Keratinocyte (primary cell): ENCODE data around the gene CPEB3. TPM values are rescaled to one million over a fixed set of nuclear protein-coding genes. Genes with fewer than 3 reads are reported as not detected.
A peak's percentile ranks its signal among the peaks of the same experiment; 100 is the strongest.

Experiments used
- DNase-seq: peaks from one replicate; pipeline ENCODE4 v3.0.0-alpha.2; 2011; ENCODE audit warnings: low read depth, missing footprints, low spot score
- FAIRE-seq: peaks from 2 replicates; lab custom pipeline; 2011; peaks lifted over from hg19 to GRCh38; lab: Jason Lieb, UNC
- H2AFZ ChIP-seq: 2 replicates; pipeline ENCODE4 v1.6.0; 2012; ENCODE audit warnings: low read length, control low read depth, inconsistent platforms; ENCODE audit not compliant: control insufficient read depth
- H3K27ac ChIP-seq: 2 replicates; pipeline ENCODE4 v1.5.1; 2011; ENCODE audit warnings: low read length; ENCODE audit not compliant: control insufficient read depth, insufficient read depth
- H3K27me3 ChIP-seq: 3 replicates; pipeline ENCODE4 v1.6.0; 2011; ENCODE audit warnings: low read length; ENCODE audit not compliant: control insufficient read depth, insufficient read depth; ENCODE audit errors: extremely low read depth
- H3K36me3 ChIP-seq, 2 experiments: 2 replicates in 1 of 2; 3 replicates in 1 of 2; pipeline ENCODE4 v1.5.1; 2011; ENCODE audit warnings: low read length in 2 of 2, mild to moderate bottlenecking in 1 of 2; ENCODE audit not compliant: control insufficient read depth in 2 of 2, insufficient read depth in 2 of 2; ENCODE audit errors: extremely low read depth in 1 of 2
- H3K4me1 ChIP-seq: 3 replicates; pipeline ENCODE4 v1.5.1; 2011; ENCODE audit warnings: low read length; ENCODE audit not compliant: control insufficient read depth, insufficient read depth; ENCODE audit errors: extremely low read depth
- H3K4me2 ChIP-seq: 3 replicates; pipeline ENCODE4 v1.6.0; 2011; ENCODE audit warnings: low read depth, low read length; ENCODE audit not compliant: control insufficient read depth, insufficient read depth; ENCODE audit errors: extremely low read depth
- H3K4me3 ChIP-seq, 3 experiments: fragments of 200-600 bp in 1 of 3; sonication (generic) in 1 of 3; 2 replicates in 2 of 3; 3 replicates in 1 of 3; pipeline ENCODE4 v1.5.1; 2011 to 2016; ENCODE audit warnings: low read length in 3 of 3, mild to moderate bottlenecking in 3 of 3, control low read depth in 2 of 3, inconsistent platforms in 1 of 3, low read depth in 1 of 3, mixed read lengths in 1 of 3, mixed run types in 1 of 3, moderate library complexity in 1 of 3; ENCODE audit not compliant: control insufficient read depth in 2 of 3, insufficient read depth in 2 of 3; ENCODE audit errors: extremely low read depth in 1 of 3
- H3K79me2 ChIP-seq: 2 replicates; pipeline ENCODE4 v1.6.0; 2012; ENCODE audit warnings: low read length; ENCODE audit not compliant: control insufficient read depth, insufficient read depth
- H3K9ac ChIP-seq: 3 replicates; pipeline ENCODE4 v1.6.0; 2011; ENCODE audit warnings: low read length; ENCODE audit not compliant: control insufficient read depth, insufficient read depth; ENCODE audit errors: extremely low read depth
- H3K9me1 ChIP-seq: 3 replicates; pipeline ENCODE4 v1.6.0; 2011; ENCODE audit warnings: low read length; ENCODE audit not compliant: control insufficient read depth, insufficient read depth; ENCODE audit errors: extremely low read depth
- H3K9me3 ChIP-seq: 2 replicates; pipeline ENCODE4 v1.5.1; 2012; ENCODE audit warnings: low read depth, low read length; ENCODE audit not compliant: control insufficient read depth
- H4K20me1 ChIP-seq: 3 replicates; pipeline ENCODE4 v1.6.0; 2011; ENCODE audit warnings: low read length; ENCODE audit not compliant: control insufficient read depth, insufficient read depth; ENCODE audit errors: extremely low read depth
- CTCF ChIP-seq, 3 experiments: IDR thresholded peaks in 1 of 3; conservative IDR thresholded peaks in 1 of 3; optimal IDR thresholded peaks in 1 of 3; 2 replicates in 2 of 3; 3 replicates in 1 of 3; pipeline versions ENCODE3 to v1.5.1; 2011; ENCODE audit warnings: low read length in 3 of 3, mild to moderate bottlenecking in 3 of 3, moderate library complexity in 2 of 3, control low read depth in 1 of 3, inconsistent platforms in 1 of 3; ENCODE audit not compliant: insufficient read depth in 2 of 3; ENCODE audit errors: extremely low read depth in 1 of 3
- EZH2 ChIP-seq: IDR thresholded peaks from one replicate; pipeline ENCODE4 v1.6.1; 2012; ENCODE audit warnings: inconsistent platforms, mild to moderate bottlenecking, low read length, moderate library complexity
- dilution Hi-C: fragments of 300-500 bp; cut with MboI; formaldehyde crosslinking; loops from one replicate; pipeline ENCODE4 v1.7.0; 2020; ENCODE audit warnings: low sequenced_read_pairs; ENCODE audit not compliant: extremely low pct_ligation_motif_present
- polyA plus RNA-seq, 5 experiments: library from polyadenylated mRNA; depleted of rRNA in 3 of 5; stranded (reverse) in 3 of 5; stranded (forward) in 1 of 5; unstranded in 1 of 5; fragments of >200 nt; gene quantifications; 1 replicate in 1 of 5; 2 replicates in 3 of 5; 3 replicates in 1 of 5; pipeline versions ENCODE4 v1.2.1 to v1.2.3, GENCODE V29; 2011 to 2012; ENCODE audit warnings: missing spikeins in 2 of 5, low read depth in 1 of 5, low replicate concordance in 1 of 5

Gene CPEB3
- polyA plus RNA-seq, 1 donor (not counting 4 experiments of a cell fraction or from before 2014, with no cell fraction given), result 0.47 TPM

- Histone ChIP-seq H3K4me1 (peaks cover 36% of the 10 kb centered on the region), H3K27me3 (no peaks in the 10 kb centered on the region), H3K4me2 (peak overlapping the region; percentile 92), H3K36me3 (no peaks in the 10 kb centered on the region), H4K20me1 (no peaks in the 10 kb centered on the region), H3K27ac (peak overlapping the region; percentile 86), H3K9me3 (no peaks in the 10 kb centered on the region), H2AFZ (peak overlapping the region; percentile 85), H3K79me2 (no peaks in the 10 kb centered on the region), H3K9me1 (no peaks in the 10 kb centered on the region), H3K4me3 (peak overlapping the region; percentile 49 to 78 (median 53)), H3K9ac (peak overlapping the region; percentile 75)
- DNase-seq (no peak), FAIRE-seq (no peak)
- no peak for TF ChIP-seq CTCF (optimal IDR thresholded peaks at IDR 0.05 in 1 of 3, IDR thresholded peaks at IDR 0.05 in 1 of 3, conservative IDR thresholded peaks at IDR 0.05 in 1 of 3; ENCODE audit: extremely low read depth in 1 of 3, insufficient read depth in 2 of 3, low read length in 3 of 3)
- TF ChIP-seq EZH2, result no peak
- dilution Hi-C loops, result no loop called here
Measured at GRCh38 chr10:92239600-92240288, 51.1 kb downstream of the CPEB3 start.

GRCh38 chr10:92239151-92239599 lies 51.7 kb downstream of the CPEB3 start:
- dilution Hi-C loops, result no loop called here
- Histone ChIP-seq H3K4me3 (peak overlapping the region; percentile 49 to 78 (median 53)), H3K27ac (peak overlapping the region; percentile 86), H4K20me1 (no peaks in the 10 kb centered on the region), H3K9me1 (no peaks in the 10 kb centered on the region), H3K79me2 (no peaks in the 10 kb centered on the region), H3K4me1 (peaks cover 36% of the 10 kb centered on the region), H2AFZ (peak overlapping the region; percentile 69), H3K36me3 (no peaks in the 10 kb centered on the region), H3K4me2 (peak overlapping the region; percentile 92), H3K27me3 (no peaks in the 10 kb centered on the region), H3K9me3 (no peaks in the 10 kb centered on the region), H3K9ac (peak overlapping the region; percentile 75)
- TF ChIP-seq EZH2, result no peak
- no peak for TF ChIP-seq CTCF (optimal IDR thresholded peaks at IDR 0.05 in 1 of 3, IDR thresholded peaks at IDR 0.05 in 1 of 3, conservative IDR thresholded peaks at IDR 0.05 in 1 of 3; ENCODE audit: extremely low read depth in 1 of 3, insufficient read depth in 2 of 3, low read length in 3 of 3)
- DNase-seq (no peak), FAIRE-seq (no peak)
